ENCODE data around the gene ALG14. TPM values are rescaled to one million over a fixed set of nuclear protein-coding genes. Genes with fewer than 3 reads are reported as not detected.
A peak's percentile ranks its signal among the peaks of the same experiment; 100 is the strongest.

Gene ALG14
- total and polyA plus RNA-seq, 2 donors (not counting 3 experiments of a cell fraction or from before 2014, with no cell fraction given): 2.6 to 8.6 TPM

GRCh38 chr1:95122151-95122697, 49.5 kb upstream of the ALG14 start:
- dilution Hi-C loops (cut with MboI; ENCODE audit: extremely low pct_ligation_motif_present, low sequenced_read_pairs): no loop called here
- POLR2A ChIA-PET: no interaction called here

GRCh38 chr1:95119273-95119672, 46.5 kb upstream of the ALG14 start:
- Histone ChIP-seq H2AFZ (ENCODE audit: low read depth, low read length) (no peak overlapping the region), H3K9me3 (replicated peaks; ENCODE audit: control insufficient read depth, insufficient read depth, low read length) (no peaks in the 10 kb centered on the region), H3K9me1 (replicated peaks; ENCODE audit: control insufficient read depth, extremely low read depth, insufficient read depth, low read length) (no peaks in the 10 kb centered on the region), H3K4me3 (replicated peaks in 1 of 3; ENCODE audit: insufficient read depth in 1 of 3, low read depth in 1 of 3, low read length in 3 of 3) (no peak overlapping the region), H3K4me1 (ENCODE audit: control insufficient read depth, extremely low read depth, insufficient read depth, low read length) (no peaks in the 10 kb centered on the region), H3K9ac (replicated peaks; ENCODE audit: extremely low read depth, insufficient read depth, low read length) (no peak overlapping the region), H4K20me1 (replicated peaks; ENCODE audit: control insufficient read depth, extremely low read depth, insufficient read depth, low read length) (no peaks in the 10 kb centered on the region), H3K79me2 (ENCODE audit: control insufficient read depth, insufficient read depth, low read length) (no peaks in the 10 kb centered on the region), H3K4me2 (ENCODE audit: insufficient read depth, low read length) (no peak overlapping the region), H3K27me3 (ENCODE audit: control insufficient read depth in 2 of 2, insufficient read depth in 2 of 2, low read length in 2 of 2) (peaks cover 27 to 32% of the 10 kb centered on the region in 2 experiments), H3K27ac (ENCODE audit: insufficient read depth, low read depth, low read length) (no peak overlapping the region), H3K36me3 (ENCODE audit: control insufficient read depth in 2 of 2, extremely low read depth in 1 of 2, insufficient read depth in 2 of 2, low read length in 2 of 2) (no peaks in the 10 kb centered on the region)
- BruUV-seq (replicated peaks): no TSS peak
- TF ChIP-seq FOS (IDR thresholded peaks at IDR 0.05; ENCODE audit: borderline replicate concordance, insufficient read depth, low read length) (no peak), POLR2AphosphoS5 (IDR thresholded peaks at IDR 0.05; ENCODE audit: insufficient read depth, low read depth, low read length) (no peak), EZH2 (IDR thresholded peaks at IDR 0.05; ENCODE audit: borderline replicate concordance, low read depth, low read length, severe bottlenecking) (peak; percentile 53)
- intact Hi-C loops (cut with micrococcal nuclease): loop anchor here (5.0 to 10.0 kb wide), 2 partner anchors 47 to 116 kb away; partner anchors contain the start of genes ALG14 and RWDD3
- CTCF ChIA-PET: interaction anchor here (1.1 to 1.8 kb wide), 3 partner anchors 22 to 115 kb away, joined by 3 to 7 read pairs (median 6); partner anchors contain the start of gene RWDD3
- no peak for FAIRE-seq
- no peak for DNase-seq (ENCODE audit: low read depth, low spot score)
- POLR2A ChIA-PET: no interaction called here
- dilution Hi-C loops (cut with MboI; ENCODE audit: extremely low pct_ligation_motif_present, low sequenced_read_pairs): no loop called here

More at GRCh38 chr1:95122151-95122697, 49.5 kb upstream of the ALG14 start:
- Histone ChIP-seq H3K79me2 (ENCODE audit: control insufficient read depth, insufficient read depth, low read length) (no peaks in the 10 kb centered on the region), H2AFZ (ENCODE audit: low read depth, low read length) (no peak overlapping the region), H3K27ac (ENCODE audit: insufficient read depth, low read depth, low read length) (no peak overlapping the region), H3K9me1 (replicated peaks; ENCODE audit: control insufficient read depth, extremely low read depth, insufficient read depth, low read length) (no peaks in the 10 kb centered on the region), H3K27me3 (ENCODE audit: control insufficient read depth in 2 of 2, insufficient read depth in 2 of 2, low read length in 2 of 2) (peaks cover 20 to 32% of the 10 kb centered on the region in 2 experiments), H3K36me3 (ENCODE audit: control insufficient read depth in 2 of 2, extremely low read depth in 1 of 2, insufficient read depth in 2 of 2, low read length in 2 of 2) (no peaks in the 10 kb centered on the region), H3K9me3 (replicated peaks; ENCODE audit: control insufficient read depth, insufficient read depth, low read length) (no peaks in the 10 kb centered on the region), H3K4me1 (ENCODE audit: control insufficient read depth, extremely low read depth, insufficient read depth, low read length) (no peaks in the 10 kb centered on the region), H4K20me1 (replicated peaks; ENCODE audit: control insufficient read depth, extremely low read depth, insufficient read depth, low read length) (no peaks in the 10 kb centered on the region), H3K4me2 (ENCODE audit: insufficient read depth, low read length) (no peak overlapping the region), H3K9ac (replicated peaks; ENCODE audit: extremely low read depth, insufficient read depth, low read length) (no peak overlapping the region), H3K4me3 (replicated peaks in 1 of 3; ENCODE audit: insufficient read depth in 1 of 3, low read depth in 1 of 3, low read length in 3 of 3) (no peak overlapping the region)
- CTCF ChIA-PET: no interaction called here
- FAIRE-seq (no peak), DNase-seq (ENCODE audit: low read depth, low spot score) (no peak)
- BruUV-seq (replicated peaks): no TSS peak
- intact Hi-C loops (cut with micrococcal nuclease): no loop called here
- TF ChIP-seq FOS (IDR thresholded peaks at IDR 0.05; ENCODE audit: borderline replicate concordance, insufficient read depth, low read length) (no peak), EZH2 (IDR thresholded peaks at IDR 0.05; ENCODE audit: borderline replicate concordance, low read depth, low read length, severe bottlenecking) (no peak), MYC (IDR thresholded peaks at IDR 0.05; ENCODE audit: low read depth, low read length) (no peak)

Data from endothelial cell of umbilical vein (primary cell).